Right cardiac atrium (tissue), 5 donors: ENCODE data around the gene PLEKHA8. TPM values are rescaled to one million over a fixed set of nuclear protein-coding genes. Genes with fewer than 3 reads are reported as not detected.

Source experiments
- ATAC-seq, 2 donors: fragments of 200-7000 bp; cut with Tn5 transposase; one replicate each; pipeline versions ENCODE4 v1.8.0 to v1.9.1; 2020; ENCODE audit warnings: moderate library complexity in 2 of 2, mild to moderate bottlenecking in 1 of 2
- DNase-seq, 3 donors: peaks; one replicate each; pipeline ENCODE4 v3.0.0-alpha.2; 2020
- H3K27ac ChIP-seq: one replicate; pipeline ENCODE4 v1.5.1; 2013; ENCODE audit warnings: mild to moderate bottlenecking, low read length, control low read depth, moderate library complexity
- H3K27me3 ChIP-seq: one replicate; pipeline ENCODE4 v1.6.1; 2013; ENCODE audit not compliant: control insufficient read depth, insufficient read depth
- H3K4me1 ChIP-seq: one replicate; pipeline ENCODE4 v1.6.1; 2013; ENCODE audit warnings: low read length; ENCODE audit not compliant: control insufficient read depth, insufficient read depth
- H3K4me3 ChIP-seq: one replicate; pipeline ENCODE4 v1.5.1; 2013; ENCODE audit warnings: low read length, control low read depth
- H3K9me3 ChIP-seq: one replicate; pipeline ENCODE4 v1.6.1; 2013; ENCODE audit warnings: low read length; ENCODE audit not compliant: control insufficient read depth
- WGBS: extraction: QIAGEN DNeasy Blood & Tissue Kit; methylation state at CpG from one replicate; pipeline ENCODE4 v1.1.7; 2013; 5-methylcytosine and 5-hydroxymethylcytosine counted together
- intact Hi-C, 4 donors: fragments of 100-400 bp; cut with DNase I; formaldehyde crosslinking; loops; one replicate each; pipeline versions ENCODE4 v1.11.0 to v1.14.0; 2022 to 2023
- polyA plus RNA-seq: library from polyadenylated mRNA; stranded (reverse); fragments of 200-250 nt; gene quantifications from one replicate; pipeline ENCODE4 v1.2.3, GENCODE V29; 2013
- total RNA-seq, 4 donors: library from RNA; stranded (reverse); fragmentation: NEBNext Ultra II Directional; extraction: Animal tissue kit (Norgen Biotek cat#: 25700); gene quantifications; one replicate each; pipeline ENCODE4 v1.2.1, GENCODE V29; 2021
- donor health status: healthy with polysubstance abuse.
- donor health status: DM: no; HTN: yes; CAD: no.
- donor health status: DM: no; HTN: no; CAD: no.
- donor health status: DM: no; HTN: yes; CAD: no; lungs with severe emphysema.
- donor health status: DM: yes; HTN: yes; CAD: no.

PLEKHA8 gene
- total and polyA plus RNA-seq, 5 donors, result 1.7 to 5.6 (median 4.3) TPM

DNA sequence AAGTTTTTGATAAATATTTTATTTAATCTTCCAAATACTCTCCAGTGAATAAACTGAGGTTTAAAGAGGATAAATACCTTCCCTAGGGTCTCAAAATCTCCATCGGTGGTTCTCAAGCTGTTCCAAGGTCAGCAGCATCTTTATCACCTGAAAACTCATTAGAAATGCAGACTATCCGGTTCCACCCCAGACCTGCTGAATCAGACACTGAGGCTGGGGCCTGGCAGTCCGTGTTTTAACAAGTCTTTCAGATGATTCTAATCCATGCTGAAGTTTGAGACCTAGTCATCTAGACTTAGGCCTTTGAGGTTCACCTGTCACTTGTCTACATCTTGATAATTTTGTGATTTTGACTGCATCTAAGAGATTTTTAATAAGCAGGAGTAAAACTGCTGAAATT is 37.5 kb downstream of the PLEKHA8 start:
- no peak overlapping the region for H3K4me3 ChIP-seq
- DNase-seq (no peak), ATAC-seq (no peak)
- no peaks in the 10 kb centered on the region for H3K27me3 ChIP-seq
- no peaks in the 10 kb centered on the region for H3K4me1 ChIP-seq
- intact Hi-C loops, result loop anchor here in 1 of 4 donors (10.0 kb wide), 1 partner anchor 121 kb away; no protein-coding TSS in a partner anchor
- WGBS, result 84% methylated on average over 3 of the region's 3 CpGs
- H3K27ac ChIP-seq, result no peak overlapping the region
- no peaks in the 10 kb centered on the region for H3K9me3 ChIP-seq

DNA sequence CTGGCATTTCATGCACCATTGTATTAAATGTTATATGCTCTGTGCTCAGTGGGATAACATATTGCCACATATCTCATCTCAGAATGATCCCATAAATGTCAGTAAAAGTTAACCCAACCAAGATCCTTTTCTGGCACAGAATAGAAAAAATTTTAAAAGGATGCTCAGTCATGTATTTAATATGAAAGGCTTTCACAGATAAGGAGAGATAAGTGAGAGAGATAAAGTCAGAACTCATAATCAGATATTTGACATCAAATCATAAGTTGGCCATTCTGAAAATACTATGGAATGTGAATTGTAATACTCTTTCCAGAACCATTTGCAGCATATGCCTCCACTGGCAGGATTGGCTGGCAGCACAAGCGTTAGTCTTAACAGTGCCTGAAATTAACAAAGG is 38.5 kb downstream of the PLEKHA8 start:
- Histone ChIP-seq H3K4me1 (no peaks in the 10 kb centered on the region), H3K27me3 (no peaks in the 10 kb centered on the region), H3K4me3 (no peak overlapping the region), H3K9me3 (no peaks in the 10 kb centered on the region), H3K27ac (no peak overlapping the region)
- WGBS, result 96% methylated on average over 1 of the region's 1 CpG
- DNase-seq, result no peak
- ATAC-seq, result no peak
- intact Hi-C loops, result loop anchor here in 1 of 4 donors (10.0 kb wide), 1 partner anchor 122 kb away; no protein-coding TSS in a partner anchor

DNA sequence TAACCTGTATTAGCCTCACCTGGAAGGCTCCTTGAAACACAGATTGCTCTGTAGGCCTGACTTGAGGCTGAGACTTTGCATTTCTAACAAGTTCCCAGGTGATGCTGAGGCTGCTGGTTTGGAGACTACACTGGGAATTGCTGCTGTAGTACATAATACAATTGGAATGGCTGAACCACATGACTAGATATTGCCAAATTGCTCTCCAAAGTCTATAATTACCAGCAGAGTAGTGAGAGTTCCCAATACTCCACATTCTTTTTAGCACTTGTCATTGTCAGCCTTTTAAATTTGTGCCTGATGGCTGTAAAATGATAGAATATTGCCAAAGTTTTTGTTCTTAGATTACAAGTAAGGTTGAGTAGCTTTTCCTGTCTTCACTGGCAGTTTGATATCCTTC is 39.9 kb downstream of the PLEKHA8 start:
- H3K4me3 ChIP-seq, result no peak overlapping the region
- H3K4me1 ChIP-seq, result no peaks in the 10 kb centered on the region
- H3K27ac ChIP-seq, result no peak overlapping the region
- no peaks in the 10 kb centered on the region for H3K9me3 ChIP-seq
- H3K27me3 ChIP-seq, result no peaks in the 10 kb centered on the region
- ATAC-seq (peak; percentile 59 to 74), DNase-seq (no peak)
- intact Hi-C loops, result loop anchor here in 1 of 4 donors (10.0 kb wide), 1 partner anchor 123 kb away; no protein-coding TSS in a partner anchor

DNA sequence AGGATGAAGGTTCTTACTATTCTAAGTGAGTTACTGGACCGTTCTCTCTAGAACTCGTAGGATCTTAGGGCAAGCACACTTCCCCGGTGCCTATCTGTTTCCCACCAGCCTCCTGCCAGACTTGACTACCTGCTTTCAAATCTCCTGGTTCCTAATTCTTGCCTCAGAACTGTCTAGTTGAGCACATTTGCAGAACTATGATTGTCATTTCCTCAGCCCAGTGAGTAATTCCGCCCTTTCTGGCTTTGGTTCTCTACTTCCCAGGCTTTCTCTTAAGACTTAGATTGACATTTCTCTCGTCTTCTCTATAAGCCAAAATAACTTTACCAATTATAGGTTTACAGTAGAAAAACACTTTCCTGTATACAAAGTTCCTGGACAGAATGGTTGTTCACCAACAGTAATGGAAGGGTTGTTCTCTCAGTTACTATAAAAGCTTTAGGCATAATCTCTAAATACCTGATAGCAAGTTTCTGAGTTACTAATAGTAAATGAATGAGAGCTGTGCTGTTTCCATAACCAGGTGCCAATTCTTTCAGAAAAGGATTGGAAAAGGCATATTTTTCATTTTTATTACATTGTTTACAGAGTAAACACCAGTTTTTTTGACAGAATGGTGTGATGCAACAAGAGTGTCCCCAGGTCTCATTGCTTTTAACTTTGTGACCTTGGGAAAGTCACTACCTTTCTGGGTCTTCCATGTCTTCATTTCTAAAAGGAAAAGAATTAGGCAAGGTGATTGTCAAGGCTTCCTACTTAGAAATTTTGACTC is 41.1 kb downstream of the PLEKHA8 start:
- intact Hi-C loops, result loop anchor here in 1 of 4 donors (10.0 kb wide), 1 partner anchor 124 kb away; no protein-coding TSS in a partner anchor
- no peaks in the 10 kb centered on the region for H3K9me3 ChIP-seq
- no peaks in the 10 kb centered on the region for H3K27me3 ChIP-seq
- ATAC-seq (no peak), DNase-seq (no peak)
- H3K4me3 ChIP-seq, result no peak overlapping the region
- no peak overlapping the region for H3K27ac ChIP-seq
- H3K4me1 ChIP-seq, result no peaks in the 10 kb centered on the region
- 92% methylated on average over 5 of the region's 5 CpGs for WGBS

DNA sequence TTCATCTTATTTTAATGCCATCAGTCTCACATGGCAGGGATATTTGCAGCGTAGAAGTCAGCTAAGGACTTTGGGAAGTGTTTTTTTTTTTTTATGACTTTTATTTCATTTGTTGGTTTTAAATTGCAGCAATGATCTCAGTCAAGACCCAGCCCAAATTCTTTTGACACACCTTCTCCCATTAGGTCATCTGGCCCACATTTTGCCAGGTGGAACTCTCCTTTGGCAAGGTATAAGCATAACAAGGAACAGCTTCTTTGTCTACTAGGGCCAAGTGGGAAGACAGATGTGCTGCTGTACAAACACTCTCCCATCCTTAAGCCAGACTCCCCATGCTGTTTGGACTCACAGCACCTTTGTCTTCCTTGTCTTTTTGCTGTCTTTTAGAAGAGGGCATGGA is 41.8 kb downstream of the PLEKHA8 start:
- H3K27ac ChIP-seq, result no peak overlapping the region
- DNase-seq (no peak), ATAC-seq (no peak)
- H3K4me3 ChIP-seq, result no peak overlapping the region
- H3K27me3 ChIP-seq, result no peaks in the 10 kb centered on the region
- intact Hi-C loops, result no loop called here
- 69% methylated on average over 1 of the region's 1 CpG for WGBS
- H3K4me1 ChIP-seq, result no peaks in the 10 kb centered on the region
- no peaks in the 10 kb centered on the region for H3K9me3 ChIP-seq

DNA sequence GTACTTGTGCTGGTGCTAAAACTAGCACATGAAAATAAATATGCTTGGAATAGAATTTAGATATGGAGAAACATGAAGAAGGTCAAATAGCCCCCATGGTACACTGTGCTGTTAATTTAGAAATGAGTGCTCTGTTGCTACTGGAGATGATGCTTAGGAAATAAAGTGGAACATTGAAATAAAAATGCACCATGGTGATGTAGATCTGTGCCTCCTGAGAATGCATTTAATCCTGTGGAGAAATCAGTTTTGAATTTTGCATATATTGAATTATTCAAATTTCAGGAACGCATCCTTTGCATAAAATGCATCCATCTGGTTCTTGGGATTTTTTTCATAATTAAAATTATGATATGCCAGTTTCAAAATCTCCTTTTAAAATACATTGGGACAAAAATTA is 44.5 kb downstream of the PLEKHA8 start:
- DNase-seq (no peak), ATAC-seq (no peak)
- no peak overlapping the region for H3K27ac ChIP-seq
- no peaks in the 10 kb centered on the region for H3K27me3 ChIP-seq
- H3K9me3 ChIP-seq, result no peaks in the 10 kb centered on the region
- intact Hi-C loops, result no loop called here
- 98% methylated on average over 1 of the region's 1 CpG for WGBS
- no peaks in the 10 kb centered on the region for H3K4me1 ChIP-seq
- no peak overlapping the region for H3K4me3 ChIP-seq

DNA sequence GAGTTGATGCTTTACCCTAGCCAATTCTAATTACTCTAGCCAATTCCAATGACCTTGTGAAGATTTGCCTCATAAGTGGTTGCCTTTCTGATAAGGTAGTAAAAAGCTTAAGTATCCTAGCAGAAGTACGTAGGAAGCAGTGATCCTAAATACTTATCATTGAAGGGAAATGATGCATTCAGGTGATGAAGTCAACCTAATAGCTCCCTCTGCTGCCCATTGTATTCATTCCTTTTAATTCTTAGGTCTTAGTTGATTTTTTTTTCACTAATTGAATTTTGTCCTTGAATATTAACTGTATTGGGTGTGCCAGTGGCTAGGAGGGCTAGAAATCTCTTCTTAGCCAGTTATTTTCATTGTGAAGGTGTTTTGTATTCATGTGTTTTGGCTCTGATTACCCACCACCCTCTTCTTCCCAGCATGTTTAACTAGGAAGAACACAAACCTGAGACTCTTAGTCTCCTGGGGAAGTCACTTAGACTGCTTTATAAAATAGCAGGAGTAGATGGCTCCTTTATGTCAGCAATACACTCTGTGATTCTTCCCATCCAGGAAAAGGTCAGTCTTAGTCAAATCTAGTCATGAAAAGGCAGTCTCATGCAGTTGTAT is 46.3 kb downstream of the PLEKHA8 start:
- ATAC-seq (no peak), DNase-seq (no peak)
- 25% methylated on average over 1 of the region's 1 CpG for WGBS
- Histone ChIP-seq H3K27ac (no peak overlapping the region), H3K27me3 (no peaks in the 10 kb centered on the region), H3K4me3 (no peak overlapping the region), H3K4me1 (no peaks in the 10 kb centered on the region), H3K9me3 (no peaks in the 10 kb centered on the region)
- intact Hi-C loops, result no loop called here

DNA sequence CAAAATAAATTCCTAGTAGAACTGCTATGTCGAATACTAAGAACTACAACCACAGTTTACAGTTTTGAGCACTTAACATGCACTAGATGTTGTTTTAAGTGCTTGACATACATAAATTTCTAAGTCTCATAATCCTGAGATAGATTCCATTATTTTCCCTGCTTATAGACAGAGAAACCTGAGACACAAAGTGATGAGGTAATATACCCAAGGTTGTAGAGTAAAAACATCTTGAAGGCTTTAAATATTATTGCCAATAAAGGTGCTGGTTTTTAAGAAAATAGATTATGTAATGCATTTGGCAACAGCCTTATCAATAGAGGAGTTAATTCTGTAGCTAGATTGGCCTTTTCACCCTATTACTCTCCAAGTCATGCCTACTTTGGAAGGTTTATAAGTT is 48.2 kb downstream of the PLEKHA8 start:
- H3K9me3 ChIP-seq, result no peaks in the 10 kb centered on the region
- H3K27me3 ChIP-seq, result no peaks in the 10 kb centered on the region
- no peak for ATAC-seq
- WGBS, result 99% methylated on average over 1 of the region's 1 CpG
- no peak for DNase-seq
- no peaks in the 10 kb centered on the region for H3K4me1 ChIP-seq
- intact Hi-C loops, result no loop called here
- H3K27ac ChIP-seq, result no peak overlapping the region
- H3K4me3 ChIP-seq, result no peak overlapping the region

DNA sequence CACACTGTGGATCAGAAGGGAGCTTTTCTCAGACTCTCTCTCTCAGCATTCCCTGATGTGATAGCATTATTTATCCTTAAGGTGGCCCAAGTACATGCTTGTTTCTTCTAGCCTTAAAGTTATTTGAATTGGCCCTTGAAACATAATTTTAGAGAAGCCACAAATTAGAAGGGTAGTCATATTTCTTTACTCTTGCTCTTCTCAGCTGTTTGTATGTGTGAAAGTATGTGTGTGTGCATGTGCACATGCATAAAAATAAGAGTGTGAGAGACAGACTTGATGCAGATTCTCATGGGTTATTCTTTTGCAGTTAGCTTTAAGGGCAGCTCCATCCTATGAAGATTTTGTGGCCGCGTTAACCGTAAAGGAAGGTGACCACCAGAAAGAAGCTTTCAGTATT is 50.1 kb downstream of the PLEKHA8 start:
- intact Hi-C loops, result no loop called here

DNA sequence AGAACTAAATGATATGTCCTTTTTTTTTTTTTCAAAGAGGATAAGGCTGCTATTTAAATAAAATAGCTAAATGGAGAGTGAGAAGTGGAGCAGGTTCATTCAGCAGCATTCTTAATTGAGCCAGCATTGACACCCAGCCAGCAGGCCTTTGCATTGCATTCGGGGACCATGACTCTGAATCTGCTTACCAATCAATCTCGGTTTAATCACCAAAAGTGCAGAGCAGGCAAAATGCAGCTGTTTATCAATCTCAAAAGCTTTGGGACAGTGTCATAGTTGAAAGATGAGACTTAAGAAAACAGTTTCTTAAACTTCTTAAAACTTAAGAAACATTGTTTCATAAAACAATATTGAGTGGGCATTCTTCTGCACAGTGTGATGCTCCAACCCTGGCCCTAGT is 51.7 kb downstream of the PLEKHA8 start:
- Histone ChIP-seq H3K27ac (no peak overlapping the region), H3K9me3 (no peaks in the 10 kb centered on the region), H3K4me1 (no peaks in the 10 kb centered on the region), H3K4me3 (no peak overlapping the region), H3K27me3 (no peaks in the 10 kb centered on the region)
- DNase-seq (no peak), ATAC-seq (no peak)
- 93% methylated on average over 2 of the region's 2 CpGs for WGBS
- intact Hi-C loops, result no loop called here

More for the DNA sequence above, 50.1 kb downstream of the PLEKHA8 start:
- Histone ChIP-seq H3K9me3 (no peaks in the 10 kb centered on the region), H3K4me3 (no peak overlapping the region), H3K4me1 (no peaks in the 10 kb centered on the region), H3K27me3 (no peaks in the 10 kb centered on the region), H3K27ac (no peak overlapping the region)
- WGBS, result 100% methylated on average over 3 of the region's 3 CpGs
- DNase-seq (no peak), ATAC-seq (no peak)

DNA sequence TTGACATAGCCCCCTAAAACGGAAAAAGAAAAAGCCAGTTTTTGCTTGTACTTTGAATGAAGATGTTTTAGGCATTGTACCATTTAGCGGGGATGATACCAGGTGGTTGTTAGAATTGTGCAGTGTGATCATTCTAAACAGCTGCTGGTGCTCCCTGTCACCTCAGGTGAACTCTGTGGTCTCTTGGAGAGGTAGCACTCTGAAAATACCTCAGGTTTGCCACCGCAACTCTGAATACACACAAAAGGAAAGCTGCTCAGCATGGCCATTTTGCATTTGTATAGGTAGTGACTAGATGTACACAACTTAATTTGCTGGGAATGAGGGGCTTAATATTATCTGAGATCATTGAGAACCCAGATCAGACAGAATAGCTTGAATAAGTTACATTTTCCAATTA is 52.6 kb downstream of the PLEKHA8 start:
- Histone ChIP-seq H3K27me3 (no peaks in the 10 kb centered on the region), H3K27ac (no peak overlapping the region), H3K4me3 (no peak overlapping the region), H3K4me1 (no peaks in the 10 kb centered on the region), H3K9me3 (no peaks in the 10 kb centered on the region)
- ATAC-seq (no peak), DNase-seq (no peak)
- 96% methylated on average over 3 of the region's 3 CpGs for WGBS
- intact Hi-C loops, result no loop called here
